HG02884 (cell line): Measurements from ENCODE around the gene SUSD1.
A peak's percentile ranks its signal among the peaks of the same experiment; 100 is the strongest.

Experiments used
- ATAC-seq: cut with Tn5 transposase; IDR thresholded peaks from one replicate; pipeline ENCODE4 v1.9.1; 2021; ENCODE audit warnings: mild to moderate bottlenecking, moderate library complexity; ENCODE audit not compliant: unreplicated experiment

The SUSD1 gene

GRCh38 chr9:112044881-112045280, 130.2 kb downstream of the SUSD1 start:
- no peak for ATAC-seq

- no peak for ATAC-seq
Measured at GRCh38 chr9:112044186-112044585, 130.9 kb downstream of the SUSD1 start.

- ATAC-seq, result no peak
Measured at GRCh38 chr9:112043423-112043822, 131.7 kb downstream of the SUSD1 start.

- no peak for ATAC-seq
Measured at GRCh38 chr9:112042769-112043168, 132.3 kb downstream of the SUSD1 start.

- no peak for ATAC-seq
Measured at GRCh38 chr9:112042244-112042638, 132.9 kb downstream of the SUSD1 start.

- no peak for ATAC-seq
Measured at GRCh38 chr9:112041536-112042243, 133.4 kb downstream of the SUSD1 start.

- no peak for ATAC-seq
Measured at GRCh38 chr9:112041199-112041535, 133.9 kb downstream of the SUSD1 start.

- no peak for ATAC-seq
Measured at GRCh38 chr9:112038017-112038408, 137.1 kb downstream of the SUSD1 start.

GRCh38 chr9:112037281-112038016, 137.6 kb downstream of the SUSD1 start:
- ATAC-seq, result peak; percentile 41

GRCh38 chr9:112035166-112035826, 139.8 kb downstream of the SUSD1 start:
- ATAC-seq, result no peak

GRCh38 chr9:112034216-112034611, 140.9 kb downstream of the SUSD1 start:
- no peak for ATAC-seq

- no peak for ATAC-seq
Measured at GRCh38 chr9:112033237-112034215, 141.6 kb downstream of the SUSD1 start.

GRCh38 chr9:112032743-112033142, 142.4 kb downstream of the SUSD1 start:
- ATAC-seq, result no peak

- peak; percentile 45 for ATAC-seq
Measured at GRCh38 chr9:112032009-112032408, 143.1 kb downstream of the SUSD1 start.

- no peak for ATAC-seq
Measured at GRCh38 chr9:112031400-112031799, 143.7 kb downstream of the SUSD1 start.

GRCh38 chr9:112029921-112030444, 145.1 kb downstream of the SUSD1 start:
- ATAC-seq, result no peak

GRCh38 chr9:112028242-112029221, 146.6 kb downstream of the SUSD1 start:
- peak; percentile 53 for ATAC-seq

GRCh38 chr9:112025850-112026249, 149.2 kb downstream of the SUSD1 start:
- no peak for ATAC-seq

GRCh38 chr9:112021742-112022141, 153.4 kb downstream of the SUSD1 start:
- no peak for ATAC-seq
